ENCODE measurements around the gene PIRT.

PIRT gene

GRCh38 chr17:10775058-10775457 is 62.8 kb downstream of the PIRT start:
- Histone ChIP-seq H3K9me3 (ENCODE audit: insufficient read depth, low read depth, low read length) (peaks cover 11% of the 10 kb centered on the region; the same call in 1 of the 2 replicates), H3K9ac (ENCODE audit: low read depth, low read length, poor library complexity, severe bottlenecking) (no peak overlapping the region), H3K36me3 (ENCODE audit: insufficient read depth, low read length) (no peaks in the 10 kb centered on the region), H3K79me2 (ENCODE audit: insufficient read depth, low read length) (no peaks in the 10 kb centered on the region), H3K4me1 (ENCODE audit: insufficient read depth, low read length, poor library complexity, severe bottlenecking) (peaks cover 16% of the 10 kb centered on the region), H3K4me3 (ENCODE audit: low read length, poor library complexity, severe bottlenecking) (no peak overlapping the region), H3F3A (ENCODE audit: low read depth) (no peaks in the 10 kb centered on the region), H3K9me2 (replicated peaks; ENCODE audit: low read depth, low read length) (no peaks in the 10 kb centered on the region), H3K27me3 (ENCODE audit: insufficient read depth, low read length, poor library complexity, severe bottlenecking) (no peaks in the 10 kb centered on the region), H2AFZ (ENCODE audit: low read length) (no peak overlapping the region), H4K20me1 (ENCODE audit: insufficient read depth, low read length, poor library complexity, severe bottlenecking) (no peaks in the 10 kb centered on the region), H3K4me2 (ENCODE audit: low read depth, low read length, poor library complexity, severe bottlenecking) (no peak overlapping the region)
- no peak for TF ChIP-seq CTCF (conservative IDR thresholded peaks at IDR 0.05; ENCODE audit: low read length)
- TF ChIP-seq EZH2phosphoT487 (IDR thresholded peaks at IDR 0.05; ENCODE audit: borderline replicate concordance): no peak

- H3F3A ChIP-seq (ENCODE audit: low read depth): no peaks in the 10 kb centered on the region
- peaks cover 16% of the 10 kb centered on the region for H3K4me1 ChIP-seq (ENCODE audit: insufficient read depth, low read length, poor library complexity, severe bottlenecking)
- H3K27me3 ChIP-seq (ENCODE audit: insufficient read depth, low read length, poor library complexity, severe bottlenecking): no peaks in the 10 kb centered on the region
- H3K9me3 ChIP-seq (ENCODE audit: insufficient read depth, low read depth, low read length): peaks cover 7% of the 10 kb centered on the region; the same call in 1 of the 2 replicates
- H3K4me3 ChIP-seq (ENCODE audit: low read length, poor library complexity, severe bottlenecking): no peak overlapping the region
- TF ChIP-seq CTCF (conservative IDR thresholded peaks at IDR 0.05; ENCODE audit: low read length) (no peak), EZH2phosphoT487 (IDR thresholded peaks at IDR 0.05; ENCODE audit: borderline replicate concordance) (no peak)
- H3K4me2 ChIP-seq (ENCODE audit: low read depth, low read length, poor library complexity, severe bottlenecking): no peak overlapping the region
- no peaks in the 10 kb centered on the region for H3K9me2 ChIP-seq (replicated peaks; ENCODE audit: low read depth, low read length)
- H3K36me3 ChIP-seq (ENCODE audit: insufficient read depth, low read length): no peaks in the 10 kb centered on the region
- no peak overlapping the region for H3K9ac ChIP-seq (ENCODE audit: low read depth, low read length, poor library complexity, severe bottlenecking)
- H2AFZ ChIP-seq (ENCODE audit: low read length): peak overlapping the region; percentile 48; the same call in 1 of the 2 replicates
- H4K20me1 ChIP-seq (ENCODE audit: insufficient read depth, low read length, poor library complexity, severe bottlenecking): no peaks in the 10 kb centered on the region
- no peaks in the 10 kb centered on the region for H3K79me2 ChIP-seq (ENCODE audit: insufficient read depth, low read length)
Measured at GRCh38 chr17:10773391-10773790, 64.5 kb downstream of the PIRT start.

Data from Loucy (cell line).